ENCODE data around the gene SAMSN1. TPM values are rescaled to one million over a fixed set of nuclear protein-coding genes. Genes with fewer than 3 reads are reported as not detected.

The SAMSN1 gene
- polyA plus RNA-seq, 2 of the 4 experiments (the other 2 are of a cell fraction): 0.06 TPM; not detected in 1

- no peak for DNase-seq (ENCODE audit: low read depth in 1 of 2, low spot score in 1 of 2)
- Histone ChIP-seq H3K9me3 (no peaks in the 10 kb centered on the region), H3K4me1 (0 out of 3 replicates have a peak, but pooled peaks cover 3% of the 10 kb centered on the region), H3K4me2 (no peak overlapping the region), H3K27ac (no peak overlapping the region), H3K4me3 (no peak overlapping the region)
- no peak for ATAC-seq
- 23% methylated on average over 2 of the region's 2 CpGs for WGBS (ENCODE audit: missing lambda C conversion rate)
- no peak for FAIRE-seq
- ChIA-PET POLR2A (no interaction called here), CTCF (no interaction called here)
- no peak for TF ChIP-seq MAFK (IDR thresholded peaks at IDR 0.05; ENCODE audit: partially characterized antibody)
- no peak for TF ChIP-seq PHF8 (IDR thresholded peaks at IDR 0.05; ENCODE audit: borderline replicate concordance, low read depth)
- TF ChIP-seq EP300 (IDR thresholded peaks at IDR 0.05): no peak
- TF ChIP-seq, protein P1, sequence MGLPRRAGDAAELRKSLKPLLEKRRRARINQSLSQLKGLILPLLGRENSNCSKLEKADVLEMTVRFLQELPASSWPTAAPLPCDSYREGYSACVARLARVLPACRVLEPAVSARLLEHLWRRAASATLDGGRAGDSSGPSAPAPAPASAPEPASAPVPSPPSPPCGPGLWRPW (IDR thresholded peaks at IDR 0.05): no peak
- TF ChIP-seq POLR2AphosphoS2 (conservative IDR thresholded peaks at IDR 0.05; ENCODE audit: low read length): no peak
- TF ChIP-seq TFCP2L1 (CRISPR knock-in tag; IDR thresholded peaks at IDR 0.05): no peak
- TF ChIP-seq CEBPB (IDR thresholded peaks at IDR 0.05): no peak
- no peak for TF ChIP-seq HEYL (CRISPR knock-in tag; IDR thresholded peaks at IDR 0.05)
- no peak for TF ChIP-seq SMC3 (IDR thresholded peaks at IDR 0.05)
- TF ChIP-seq EHF (CRISPR knock-in tag; IDR thresholded peaks at IDR 0.05): no peak
- no peak for TF ChIP-seq E2F6 (IDR thresholded peaks at IDR 0.05; ENCODE audit: borderline replicate concordance, low read depth)
- TF ChIP-seq, protein P2, sequence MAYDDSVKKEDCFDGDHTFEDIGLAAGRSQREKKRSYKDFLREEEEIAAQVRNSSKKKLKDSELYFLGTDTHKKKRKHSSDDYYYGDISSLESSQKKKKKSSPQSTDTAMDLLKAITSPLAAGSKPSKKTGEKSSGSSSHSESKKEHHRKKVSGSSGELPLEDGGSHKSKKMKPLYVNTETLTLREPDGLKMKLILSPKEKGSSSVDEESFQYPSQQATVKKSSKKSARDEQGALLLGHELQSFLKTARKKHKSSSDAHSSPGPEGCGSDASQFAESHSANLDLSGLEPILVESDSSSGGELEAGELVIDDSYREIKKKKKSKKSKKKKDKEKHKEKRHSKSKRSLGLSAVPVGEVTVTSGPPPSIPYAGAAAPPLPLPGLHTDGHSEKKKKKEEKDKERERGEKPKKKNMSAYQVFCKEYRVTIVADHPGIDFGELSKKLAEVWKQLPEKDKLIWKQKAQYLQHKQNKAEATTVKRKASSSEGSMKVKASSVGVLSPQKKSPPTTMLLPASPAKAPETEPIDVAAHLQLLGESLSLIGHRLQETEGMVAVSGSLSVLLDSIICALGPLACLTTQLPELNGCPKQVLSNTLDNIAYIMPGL (CRISPR knock-in tag; IDR thresholded peaks at IDR 0.05; ENCODE audit: borderline replicate concordance): no peak
- TF ChIP-seq REST (IDR thresholded peaks at IDR 0.05): no peak
- no peak for TF ChIP-seq RFX5 (IDR thresholded peaks at IDR 0.05)
- TF ChIP-seq RARB (CRISPR knock-in tag; IDR thresholded peaks at IDR 0.05): no peak
- TF ChIP-seq JUNB (IDR thresholded peaks at IDR 0.05): no peak
- TF ChIP-seq, protein P3, sequence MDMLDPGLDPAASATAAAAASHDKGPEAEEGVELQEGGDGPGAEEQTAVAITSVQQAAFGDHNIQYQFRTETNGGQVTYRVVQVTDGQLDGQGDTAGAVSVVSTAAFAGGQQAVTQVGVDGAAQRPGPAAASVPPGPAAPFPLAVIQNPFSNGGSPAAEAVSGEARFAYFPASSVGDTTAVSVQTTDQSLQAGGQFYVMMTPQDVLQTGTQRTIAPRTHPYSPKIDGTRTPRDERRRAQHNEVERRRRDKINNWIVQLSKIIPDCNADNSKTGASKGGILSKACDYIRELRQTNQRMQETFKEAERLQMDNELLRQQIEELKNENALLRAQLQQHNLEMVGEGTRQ (IDR thresholded peaks at IDR 0.05): no peak
- TF ChIP-seq FOSB (CRISPR knock-in tag; IDR thresholded peaks at IDR 0.05): no peak
Observed at GRCh38 chr21:14530592-14530991, 15.5 kb downstream of the SAMSN1 start.

GRCh38 chr21:14528815-14529214 lies 17.3 kb downstream of the SAMSN1 start:
- FAIRE-seq (no peak), ATAC-seq (no peak), DNase-seq (ENCODE audit: low read depth in 1 of 2, low spot score in 1 of 2) (no peak)
- no peak overlapping the region for H3K4me3 ChIP-seq
- H3K9me3 ChIP-seq: no peaks in the 10 kb centered on the region
- no peak overlapping the region for H3K4me2 ChIP-seq
- TF ChIP-seq NFE2L2 (conservative IDR thresholded peaks at IDR 0.05; ENCODE audit: low read length): no peak
- TF ChIP-seq ZC3H11A (IDR thresholded peaks at IDR 0.05): no peak
- no peak for TF ChIP-seq GATA3 (IDR thresholded peaks at IDR 0.05; ENCODE audit: borderline replicate concordance)
- TF ChIP-seq RARB (CRISPR knock-in tag; IDR thresholded peaks at IDR 0.05): no peak
- TF ChIP-seq, protein P4, sequence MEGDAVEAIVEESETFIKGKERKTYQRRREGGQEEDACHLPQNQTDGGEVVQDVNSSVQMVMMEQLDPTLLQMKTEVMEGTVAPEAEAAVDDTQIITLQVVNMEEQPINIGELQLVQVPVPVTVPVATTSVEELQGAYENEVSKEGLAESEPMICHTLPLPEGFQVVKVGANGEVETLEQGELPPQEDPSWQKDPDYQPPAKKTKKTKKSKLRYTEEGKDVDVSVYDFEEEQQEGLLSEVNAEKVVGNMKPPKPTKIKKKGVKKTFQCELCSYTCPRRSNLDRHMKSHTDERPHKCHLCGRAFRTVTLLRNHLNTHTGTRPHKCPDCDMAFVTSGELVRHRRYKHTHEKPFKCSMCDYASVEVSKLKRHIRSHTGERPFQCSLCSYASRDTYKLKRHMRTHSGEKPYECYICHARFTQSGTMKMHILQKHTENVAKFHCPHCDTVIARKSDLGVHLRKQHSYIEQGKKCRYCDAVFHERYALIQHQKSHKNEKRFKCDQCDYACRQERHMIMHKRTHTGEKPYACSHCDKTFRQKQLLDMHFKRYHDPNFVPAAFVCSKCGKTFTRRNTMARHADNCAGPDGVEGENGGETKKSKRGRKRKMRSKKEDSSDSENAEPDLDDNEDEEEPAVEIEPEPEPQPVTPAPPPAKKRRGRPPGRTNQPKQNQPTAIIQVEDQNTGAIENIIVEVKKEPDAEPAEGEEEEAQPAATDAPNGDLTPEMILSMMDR (IDR thresholded peaks at IDR 0.05): no peak
- no peak for TF ChIP-seq PHF8 (IDR thresholded peaks at IDR 0.05; ENCODE audit: borderline replicate concordance, low read depth)
- TF ChIP-seq, protein P5, sequence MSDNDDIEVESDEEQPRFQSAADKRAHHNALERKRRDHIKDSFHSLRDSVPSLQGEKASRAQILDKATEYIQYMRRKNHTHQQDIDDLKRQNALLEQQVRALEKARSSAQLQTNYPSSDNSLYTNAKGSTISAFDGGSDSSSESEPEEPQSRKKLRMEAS (IDR thresholded peaks at IDR 0.05): no peak
- no peak for TF ChIP-seq RCOR1 (IDR thresholded peaks at IDR 0.05; ENCODE audit: low read depth, low read length)
- no peak for TF ChIP-seq NPAS2 (CRISPR knock-in tag; IDR thresholded peaks at IDR 0.05; ENCODE audit: borderline replicate concordance)
- WGBS (ENCODE audit: missing lambda C conversion rate): 43% methylated on average over 4 of the region's 4 CpGs
- POLR2A ChIA-PET: no interaction called here
- no peak overlapping the region for H3K27ac ChIP-seq
- 0 out of 3 replicates have a peak, but pooled peaks cover 3% of the 10 kb centered on the region for H3K4me1 ChIP-seq
- CTCF ChIA-PET: no interaction called here

Data from A549 (cell line).